Mesothelial cell of epicardium (in vitro differentiated cells): ENCODE measurements around the gene SUFU. TPM values are rescaled to one million over a fixed set of nuclear protein-coding genes. Genes with fewer than 3 reads are reported as not detected.

Experiments used
- total RNA-seq: library from RNA; stranded (reverse); gene quantifications from 3 replicates; pipeline ENCODE4 v1.2.1, GENCODE V29; 2021

Gene SUFU
- total RNA-seq, 1 donor from 2014 or later: 33.4 TPM

Other genes with a start within 250 kb of the SUFU start
- 51.7 to 56.6 TPM (median 55.8 TPM) in 3 replicates for gene NFKB2, start 108.3 kb upstream of the SUFU start, total RNA-seq
- gene PSD, start 85.2 kb upstream of the SUFU start, total RNA-seq: 12.4 to 14.3 TPM (median 13.4 TPM) in 3 replicates
- 9.4 to 11.7 TPM (median 10.1 TPM) in 3 replicates for gene FBXL15, start 83.1 kb upstream of the SUFU start, total RNA-seq
- 75.0 to 80.5 TPM (median 75.6 TPM) in 3 replicates for gene CUEDC2, start 71.4 kb upstream of the SUFU start, total RNA-seq
- gene C10orf95, start 52.4 kb upstream of the SUFU start, total RNA-seq: not detected in 3 replicates
- 91.5 to 93.6 TPM (median 91.7 TPM) in 3 replicates for gene ACTR1A, start 1.3 kb upstream of the SUFU start, total RNA-seq
- 74.3 to 85.3 TPM (median 79.2 TPM) in 3 replicates for gene TRIM8, start 140.5 kb downstream of the SUFU start, total RNA-seq
- 13.0 to 13.9 TPM (median 13.7 TPM) in 3 replicates for gene ARL3, start 210.4 kb downstream of the SUFU start, total RNA-seq
- 33.3 to 36.8 TPM (median 34.9 TPM) in 3 replicates for gene SFXN2, start 210.7 kb downstream of the SUFU start, total RNA-seq
- 56.3 to 56.7 TPM (median 56.3 TPM) in 3 replicates for gene WBP1L, start 240.0 kb downstream of the SUFU start, total RNA-seq